Neuronal stem cell (in vitro differentiated cells): Measurements from ENCODE around the gene GBE1.

Experiments
- DNase-seq: peaks from one replicate; pipeline ENCODE4 v3.0.0-alpha.2; 2013; ENCODE audit warnings: low spot score
- H2AFZ ChIP-seq: one replicate; pipeline ENCODE4 v1.6.1; 2013; ENCODE audit warnings: mild to moderate bottlenecking, low read length, inconsistent platforms
- H2AK5ac ChIP-seq: 2 replicates; pipeline ENCODE4 v1.6.1; 2013; ENCODE audit warnings: low read depth, mild to moderate bottlenecking, inconsistent platforms, low read length, moderate library complexity, mixed read lengths
- H2BK120ac ChIP-seq: 2 replicates; pipeline ENCODE4 v1.6.1; 2013; ENCODE audit warnings: low read depth, mild to moderate bottlenecking, inconsistent platforms, low read length, moderate library complexity, mixed read lengths
- H2BK12ac ChIP-seq: one replicate; pipeline ENCODE4 v1.6.1; 2013; ENCODE audit warnings: low read length, inconsistent platforms
- H2BK15ac ChIP-seq: 2 replicates; pipeline ENCODE4 v1.6.1; 2013; ENCODE audit warnings: mild to moderate bottlenecking, low read length, inconsistent platforms, mixed read lengths
- H2BK5ac ChIP-seq: one replicate; pipeline ENCODE4 v1.6.1; 2013; ENCODE audit warnings: inconsistent platforms, mild to moderate bottlenecking, low read length, moderate library complexity
- H3K14ac ChIP-seq: one replicate; pipeline ENCODE4 v1.6.1; 2013; ENCODE audit warnings: low read length, inconsistent platforms
- H3K18ac ChIP-seq: 2 replicates; pipeline ENCODE4 v1.6.1; 2013; ENCODE audit warnings: low read length, inconsistent platforms
- H3K23ac ChIP-seq: 2 replicates; pipeline ENCODE4 v1.6.1; 2013; ENCODE audit warnings: low read depth, mild to moderate bottlenecking, mixed read lengths, low read length, inconsistent platforms; ENCODE audit not compliant: poor library complexity
- H3K27ac ChIP-seq: replicated peaks from 3 replicates; pipeline ENCODE4 v1.5.1; 2013; ENCODE audit warnings: low read length, inconsistent platforms
- H3K27me3 ChIP-seq, 3 experiments: 2 replicates each; pipeline ENCODE4 v1.6.1; 2013; ENCODE audit warnings: low read length in 3 of 3, mild to moderate bottlenecking in 2 of 3, inconsistent platforms in 1 of 3, low read depth in 1 of 3, mixed read lengths in 1 of 3, moderate library complexity in 1 of 3; ENCODE audit not compliant: control insufficient read depth in 3 of 3, insufficient read depth in 3 of 3
- H3K36me3 ChIP-seq, 2 donors: replicated peaks in 1 of 2; 2 replicates each; pipeline ENCODE4 v1.6.1; 2013; ENCODE audit warnings: low read length in 2 of 2; ENCODE audit not compliant: control insufficient read depth in 2 of 2, insufficient read depth in 2 of 2
- H3K4ac ChIP-seq: 2 replicates; pipeline ENCODE4 v1.6.1; 2013; ENCODE audit warnings: inconsistent platforms, mild to moderate bottlenecking, low read length, moderate library complexity
- H3K4me1 ChIP-seq, 2 donors: 1 replicate in 1 of 2; 2 replicates in 1 of 2; pipeline ENCODE4 v1.6.1; 2013; ENCODE audit warnings: low read length in 2 of 2, low read depth in 1 of 2; ENCODE audit not compliant: control insufficient read depth in 2 of 2, insufficient read depth in 1 of 2
- H3K4me2 ChIP-seq: one replicate; pipeline ENCODE4 v1.6.1; 2013; ENCODE audit warnings: mild to moderate bottlenecking, low read length, inconsistent platforms; ENCODE audit not compliant: insufficient read depth, poor library complexity, severe bottlenecking
- H3K4me3 ChIP-seq, 2 donors: 2 replicates each; pipeline ENCODE4 v1.5.1; 2013; ENCODE audit warnings: low read length in 2 of 2, mild to moderate bottlenecking in 2 of 2, inconsistent platforms in 1 of 2, moderate library complexity in 1 of 2
- H3K79me1 ChIP-seq: one replicate; pipeline ENCODE4 v1.6.1; 2013; ENCODE audit warnings: low read depth, mild to moderate bottlenecking, inconsistent platforms, low read length, moderate library complexity
- H3K9ac ChIP-seq: one replicate; pipeline ENCODE4 v1.6.1; 2013; ENCODE audit warnings: mild to moderate bottlenecking, low read depth, low read length, inconsistent platforms; ENCODE audit not compliant: poor library complexity
- H3K9me3 ChIP-seq, 2 donors: replicated peaks in 1 of 2; 2 replicates each; pipeline versions ENCODE3 to v1.6.1; 2013; ENCODE audit warnings: low read length in 2 of 2, mild to moderate bottlenecking in 2 of 2, inconsistent platforms in 1 of 2, low read depth in 1 of 2, mixed read lengths in 1 of 2, moderate library complexity in 1 of 2; ENCODE audit not compliant: control insufficient read depth in 2 of 2, insufficient read depth in 1 of 2
- H4K8ac ChIP-seq: one replicate; pipeline ENCODE4 v1.6.1; 2013; ENCODE audit warnings: low read depth, mild to moderate bottlenecking, inconsistent platforms, low read length, moderate library complexity
- H4K91ac ChIP-seq: one replicate; pipeline ENCODE4 v1.6.1; 2013; ENCODE audit warnings: low read length, low read depth, mild to moderate bottlenecking, inconsistent platforms; ENCODE audit not compliant: poor library complexity
- WGBS, 2 donors: extraction: QIAGEN DNeasy Blood & Tissue Kit; methylation state at CpG; one replicate each; pipeline ENCODE4 v1.1.7; 2013; ENCODE audit warnings: missing lambda C conversion rate in 2 of 2, mixed read lengths in 1 of 2; ENCODE audit not compliant: insufficient read length in 2 of 2, insufficient replicate concordance in 1 of 2; ENCODE audit errors: extremely low coverage in 2 of 2; 5-methylcytosine and 5-hydroxymethylcytosine counted together

GBE1 gene

GRCh38 chr3:81674690-81675089 is 86.8 kb downstream of the GBE1 start:
- no peak for DNase-seq
- H3K23ac ChIP-seq: no peak overlapping the region
- no peak overlapping the region for H4K8ac ChIP-seq
- no peak overlapping the region for H3K27ac ChIP-seq
- no peak overlapping the region for H3K18ac ChIP-seq
- H3K9me3 ChIP-seq: no peaks in the 10 kb centered on the region
- H3K27me3 ChIP-seq: no peaks in the 10 kb centered on the region
- no peak overlapping the region for H4K91ac ChIP-seq
- H3K4me3 ChIP-seq: no peak overlapping the region
- H3K9ac ChIP-seq: no peak overlapping the region
- H3K79me1 ChIP-seq: no peaks in the 10 kb centered on the region
- no peak overlapping the region for H2AK5ac ChIP-seq
- H3K4me2 ChIP-seq: no peak overlapping the region
- no peak overlapping the region for H3K14ac ChIP-seq
- peaks cover 0 to 3% of the 10 kb centered on the region in 2 donors for H3K4me1 ChIP-seq
- no peak overlapping the region for H2AFZ ChIP-seq
- no peak overlapping the region for H2BK12ac ChIP-seq
- H3K36me3 ChIP-seq: no peaks in the 10 kb centered on the region
- no peak overlapping the region for H2BK120ac ChIP-seq
- no peak overlapping the region for H3K4ac ChIP-seq
- H2BK15ac ChIP-seq: no peak overlapping the region
- no peak overlapping the region for H2BK5ac ChIP-seq

- WGBS, 2 donors: no CpG with 5 or more reads among the region's 3 CpGs
Measured at GRCh38 chr3:81668283-81668682, 93.2 kb downstream of the GBE1 start.

GRCh38 chr3:81666502-81667121 is 94.8 kb downstream of the GBE1 start:
- no peaks in the 10 kb centered on the region for H3K36me3 ChIP-seq
- no peak overlapping the region for H2BK12ac ChIP-seq

More at GRCh38 chr3:81668283-81668682, 93.2 kb downstream of the GBE1 start:
- no peak for DNase-seq
- no peak overlapping the region for H2BK12ac ChIP-seq
- no peak overlapping the region for H3K23ac ChIP-seq
- no peak overlapping the region for H2BK5ac ChIP-seq
- H3K9ac ChIP-seq: no peak overlapping the region
- H3K4me1 ChIP-seq: no peaks in the 10 kb centered on the region
- no peak overlapping the region for H4K91ac ChIP-seq
- no peaks in the 10 kb centered on the region for H3K27me3 ChIP-seq
- H2BK15ac ChIP-seq: no peak overlapping the region
- no peak overlapping the region for H3K4me3 ChIP-seq
- no peak overlapping the region for H3K27ac ChIP-seq
- no peak overlapping the region for H2AFZ ChIP-seq
- H2AK5ac ChIP-seq: no peak overlapping the region
- no peak overlapping the region for H2BK120ac ChIP-seq
- H3K18ac ChIP-seq: no peak overlapping the region
- H3K14ac ChIP-seq: no peak overlapping the region
- no peak overlapping the region for H3K4me2 ChIP-seq
- no peak overlapping the region for H3K4ac ChIP-seq
- no peaks in the 10 kb centered on the region for H3K36me3 ChIP-seq
- H4K8ac ChIP-seq: no peak overlapping the region
- peaks cover under 1% of the 10 kb centered on the region for H3K79me1 ChIP-seq
- H3K9me3 ChIP-seq: no peaks in the 10 kb centered on the region

GRCh38 chr3:81663114-81663513 is 98.3 kb downstream of the GBE1 start:
- no peak overlapping the region for H3K9ac ChIP-seq
- no peak overlapping the region for H3K4me2 ChIP-seq
- H3K4me1 ChIP-seq: no peaks in the 10 kb centered on the region
- peak overlapping the region in 1 of 2 donors; percentile 36 for H3K4me3 ChIP-seq
- H3K14ac ChIP-seq: peak overlapping the region; percentile 71
- no peak overlapping the region for H4K91ac ChIP-seq
- H2BK120ac ChIP-seq: no peak overlapping the region
- no peak overlapping the region for H2AFZ ChIP-seq
- no peak overlapping the region for H3K4ac ChIP-seq
- H3K36me3 ChIP-seq: no peaks in the 10 kb centered on the region
- H3K27ac ChIP-seq: no peak overlapping the region
- no peak overlapping the region for H4K8ac ChIP-seq
- H2BK12ac ChIP-seq: no peak overlapping the region
- no peak overlapping the region for H2BK15ac ChIP-seq
- H3K23ac ChIP-seq: no peak overlapping the region
- H2AK5ac ChIP-seq: no peak overlapping the region
- WGBS, 2 donors: no CpG with 5 or more reads among the region's 10 CpGs
- DNase-seq: no peak
- H3K79me1 ChIP-seq: peaks cover 2% of the 10 kb centered on the region
- no peaks in the 10 kb centered on the region for H3K27me3 ChIP-seq
- H3K18ac ChIP-seq: peak overlapping the region; percentile 83
- H3K9me3 ChIP-seq: no peaks in the 10 kb centered on the region
- H2BK5ac ChIP-seq: peak overlapping the region; percentile 39

More at GRCh38 chr3:81666502-81667121, 94.8 kb downstream of the GBE1 start:
- no peak overlapping the region for H3K4me3 ChIP-seq
- no peak overlapping the region for H2AK5ac ChIP-seq
- H2BK15ac ChIP-seq: no peak overlapping the region
- H3K23ac ChIP-seq: no peak overlapping the region
- H4K91ac ChIP-seq: no peak overlapping the region
- H3K9ac ChIP-seq: no peak overlapping the region
- no peak overlapping the region for H4K8ac ChIP-seq
- no peak overlapping the region for H3K4ac ChIP-seq
- DNase-seq: no peak
- H3K14ac ChIP-seq: no peak overlapping the region
- peaks cover 2% of the 10 kb centered on the region for H3K79me1 ChIP-seq
- H3K27ac ChIP-seq: no peak overlapping the region
- no peak overlapping the region for H3K4me2 ChIP-seq
- no peak overlapping the region for H2BK5ac ChIP-seq
- no peak overlapping the region for H2AFZ ChIP-seq
- no peak overlapping the region for H3K18ac ChIP-seq
- no peaks in the 10 kb centered on the region for H3K9me3 ChIP-seq
- H2BK120ac ChIP-seq: no peak overlapping the region
- H3K4me1 ChIP-seq: no peaks in the 10 kb centered on the region
- no peaks in the 10 kb centered on the region for H3K27me3 ChIP-seq
